Activated T-cell treated with anti-CD3 and anti-CD28 coated beads, Interleukin-2, amount 50 U/mL, for 4 hours (primary cell): Measurements from ENCODE around the gene UCN2. TPM values are rescaled to one million over a fixed set of nuclear protein-coding genes. Genes with fewer than 3 reads are reported as not detected.

Source experiments
- ATAC-seq, 2 donors: fragments of 200-7000 bp; cut with Tn5 transposase; one replicate each; pipeline ENCODE4 v1.10.0; 2021
- DNase-seq: peaks from one replicate; pipeline ENCODE4 v3.0.0-alpha.2; 2020
- H3K27me3 Mint-ChIP-seq: one replicate; pipeline ENCODE4 v1.8.0; 2021; ENCODE audit warnings: low read depth, mixed read lengths
- H3K36me3 Mint-ChIP-seq: one replicate; pipeline ENCODE4 v1.8.0; 2022; ENCODE audit warnings: mixed read lengths; ENCODE audit not compliant: insufficient read depth
- H3K4me1 Mint-ChIP-seq: one replicate; pipeline ENCODE4 v1.8.0; 2021; ENCODE audit warnings: low read depth, mixed read lengths
- H3K4me3 Mint-ChIP-seq: one replicate; pipeline ENCODE4 v1.8.0; 2021; ENCODE audit warnings: mild to moderate bottlenecking, moderate library complexity, mixed read lengths
- H3K9me3 Mint-ChIP-seq: one replicate; pipeline ENCODE4 v1.8.0; 2021; ENCODE audit warnings: mixed read lengths
- total RNA-seq, 3 donors: library from RNA; stranded (reverse); gene quantifications; one replicate each; pipeline ENCODE4 v1.2.1, GENCODE V29; 2021

The UCN2 gene
- under 1 TPM in 1 of 3 donors, not detected in 2; 0.13 TPM for total RNA-seq

GRCh38 chr3:48563382-48563918 lies at the start of gene UCN2:
UCN2 (minus strand) TSS chr3:48563781; CDS start chr3:48563124, 657 bp downstream.
- no peaks in the 10 kb centered on the region for H3K27me3 Mint-ChIP-seq
- ATAC-seq: no peak
- no peaks in the 10 kb centered on the region for H3K9me3 Mint-ChIP-seq
- DNase-seq: no peak
- H3K36me3 Mint-ChIP-seq: no peaks in the 10 kb centered on the region
- H3K4me3 Mint-ChIP-seq: no peak within 1 kb of the TSS
- peaks cover 5% of the 10 kb centered on the region for H3K4me1 Mint-ChIP-seq

- ATAC-seq: no peak
- Mint-ChIP-seq H3K27me3 (no peaks in the 10 kb centered on the region), H3K4me3 (no peak overlapping the region), H3K4me1 (peaks cover 20% of the 10 kb centered on the region), H3K36me3 (peaks cover 6% of the 10 kb centered on the region), H3K9me3 (peaks cover 3% of the 10 kb centered on the region)
- DNase-seq: no peak
Observed at GRCh38 chr3:48612309-48612708, 48.7 kb upstream of the UCN2 start.

- H3K4me1 Mint-ChIP-seq: peaks cover 20% of the 10 kb centered on the region
- H3K9me3 Mint-ChIP-seq: no peaks in the 10 kb centered on the region
- DNase-seq (peak; percentile 88), ATAC-seq (peak; percentile 97 to 98)
- H3K27me3 Mint-ChIP-seq: no peaks in the 10 kb centered on the region
- H3K4me3 Mint-ChIP-seq: peak within 1 kb of the TSS; percentile 98
- peaks cover 10% of the 10 kb centered on the region for H3K36me3 Mint-ChIP-seq
Observed at GRCh38 chr3:48609088-48610005, 45.8 kb upstream of the UCN2 start, which contains the start of gene UQCRC1. UQCRC1 (minus strand) TSS chr3:48609646; CDS start chr3:48609620, 26 bp downstream.

GRCh38 chr3:48607519-48607918 lies 43.9 kb upstream of the UCN2 start:
- no peaks in the 10 kb centered on the region for H3K9me3 Mint-ChIP-seq
- no peak for ATAC-seq
- no peak for DNase-seq
- H3K36me3 Mint-ChIP-seq: peaks cover 20% of the 10 kb centered on the region
- H3K27me3 Mint-ChIP-seq: no peaks in the 10 kb centered on the region
- H3K4me3 Mint-ChIP-seq: peak overlapping the region; percentile 21
- peaks cover 13% of the 10 kb centered on the region for H3K4me1 Mint-ChIP-seq

- H3K4me1 Mint-ChIP-seq: no peaks in the 10 kb centered on the region
- H3K36me3 Mint-ChIP-seq: peaks cover 23% of the 10 kb centered on the region
- DNase-seq (no peak), ATAC-seq (no peak)
- H3K27me3 Mint-ChIP-seq: no peaks in the 10 kb centered on the region
- no peaks in the 10 kb centered on the region for H3K9me3 Mint-ChIP-seq
- no peak overlapping the region for H3K4me3 Mint-ChIP-seq
Observed at GRCh38 chr3:48601622-48601994, 38.0 kb upstream of the UCN2 start.

GRCh38 chr3:48600711-48601621 lies 37.4 kb upstream of the UCN2 start:
- peaks cover 23% of the 10 kb centered on the region for H3K36me3 Mint-ChIP-seq
- DNase-seq (no peak), ATAC-seq (no peak)
- no peak overlapping the region for H3K4me3 Mint-ChIP-seq
- peaks cover 4% of the 10 kb centered on the region for H3K27me3 Mint-ChIP-seq
- no peaks in the 10 kb centered on the region for H3K9me3 Mint-ChIP-seq
- no peaks in the 10 kb centered on the region for H3K4me1 Mint-ChIP-seq

- Mint-ChIP-seq H3K27me3 (peaks cover 8% of the 10 kb centered on the region), H3K4me3 (no peak overlapping the region), H3K4me1 (no peaks in the 10 kb centered on the region), H3K36me3 (peaks cover 22% of the 10 kb centered on the region), H3K9me3 (no peaks in the 10 kb centered on the region)
- DNase-seq (no peak), ATAC-seq (no peak)
Observed at GRCh38 chr3:48599509-48600285, 36.1 kb upstream of the UCN2 start.

- no peak for ATAC-seq
- Mint-ChIP-seq H3K9me3 (no peaks in the 10 kb centered on the region), H3K4me1 (peaks cover 6% of the 10 kb centered on the region), H3K27me3 (peaks cover 14% of the 10 kb centered on the region), H3K36me3 (peaks cover 16% of the 10 kb centered on the region), H3K4me3 (no peak overlapping the region)
- DNase-seq: no peak
Observed at GRCh38 chr3:48599077-48599501, 35.5 kb upstream of the UCN2 start.

- peaks cover 6% of the 10 kb centered on the region for H3K4me1 Mint-ChIP-seq
Observed at GRCh38 chr3:48598323-48599076, 34.9 kb upstream of the UCN2 start.

GRCh38 chr3:48597408-48597800 lies 33.8 kb upstream of the UCN2 start:
- H3K4me1 Mint-ChIP-seq: peaks cover 6% of the 10 kb centered on the region
- H3K4me3 Mint-ChIP-seq: no peak overlapping the region
- H3K36me3 Mint-ChIP-seq: peaks cover 8% of the 10 kb centered on the region
- no peaks in the 10 kb centered on the region for H3K9me3 Mint-ChIP-seq
- no peak for ATAC-seq
- no peak for DNase-seq
- peaks cover 28% of the 10 kb centered on the region for H3K27me3 Mint-ChIP-seq

More at GRCh38 chr3:48598323-48599076, 34.9 kb upstream of the UCN2 start:
- ATAC-seq (no peak), DNase-seq (no peak)
- Mint-ChIP-seq H3K27me3 (peaks cover 18% of the 10 kb centered on the region), H3K9me3 (no peaks in the 10 kb centered on the region), H3K4me3 (no peak overlapping the region), H3K36me3 (peaks cover 13% of the 10 kb centered on the region)

GRCh38 chr3:48596676-48597407 lies 33.3 kb upstream of the UCN2 start:
- DNase-seq (no peak), ATAC-seq (no peak)
- no peak overlapping the region for H3K4me3 Mint-ChIP-seq
- H3K4me1 Mint-ChIP-seq: peaks cover 6% of the 10 kb centered on the region
- H3K36me3 Mint-ChIP-seq: peaks cover 7% of the 10 kb centered on the region
- H3K9me3 Mint-ChIP-seq: no peaks in the 10 kb centered on the region
- peaks cover 31% of the 10 kb centered on the region for H3K27me3 Mint-ChIP-seq

GRCh38 chr3:48596157-48596556 lies 32.6 kb upstream of the UCN2 start:
- Mint-ChIP-seq H3K4me1 (peaks cover 6% of the 10 kb centered on the region), H3K9me3 (no peaks in the 10 kb centered on the region), H3K27me3 (peaks cover 32% of the 10 kb centered on the region), H3K36me3 (peaks cover 7% of the 10 kb centered on the region), H3K4me3 (no peak overlapping the region)
- ATAC-seq (no peak), DNase-seq (no peak)
